Pancreas (tissue), 10 donors: Measurements from ENCODE around the gene DUSP28. TPM values are rescaled to one million over a fixed set of nuclear protein-coding genes. Genes with fewer than 3 reads are reported as not detected.

Experiments
- ATAC-seq, 4 donors: fragments of 200-7000 bp; cut with Tn5 transposase; one replicate each; pipeline versions ENCODE4 v1.8.0 to v1.9.1; 2020; ENCODE audit warnings: mild to moderate bottlenecking in 4 of 4, moderate library complexity in 4 of 4
- DNase-seq, 6 donors: peaks; one replicate each; pipeline ENCODE4 v3.0.0-alpha.2; 2020
- FAIRE-seq: peaks from 2 replicates; lab custom pipeline; 2012; peaks lifted over from hg19 to GRCh38; lab: Jason Lieb, UNC
- H3K27ac ChIP-seq, 4 donors: fragments of 200-600 bp; sonication (generic); 1 replicate in 3 of 4; 2 replicates in 1 of 4; pipeline versions ENCODE4 v1.5.0 to v1.8.0; 2020
- H3K27me3 ChIP-seq, 4 donors: fragments of 200-600 bp; one replicate each; pipeline ENCODE4 v1.8.0; 2021
- H3K36me3 ChIP-seq, 3 donors: fragments of 200-600 bp; sonication (generic) in 1 of 3; one replicate each; pipeline versions ENCODE4 v1.5.0 to v1.8.0; 2020 to 2021
- H3K4me1 ChIP-seq, 3 donors: fragments of 200-600 bp; one replicate each; pipeline ENCODE4 v1.8.0; 2021
- H3K4me3 ChIP-seq, 4 donors: fragments of 200-600 bp; sonication (generic) in 2 of 4; one replicate each; pipeline versions ENCODE4 v1.5.0 to v1.8.0; 2020 to 2021
- H3K9me3 ChIP-seq, 4 donors: fragments of 200-600 bp; one replicate each; pipeline ENCODE4 v1.8.0; 2021
- WGBS, 2 donors: extraction: QIAGEN DNeasy Blood & Tissue Kit; methylation state at CpG; one replicate each; pipeline ENCODE4 v1.1.7; 2013; 5-methylcytosine and 5-hydroxymethylcytosine counted together
- intact Hi-C, 3 donors: fragments of 100-400 bp; cut with DNase I; formaldehyde crosslinking; loops; one replicate each; pipeline versions ENCODE4 v1.11.1 to v1.14.2; 2022
- polyA plus RNA-seq, 2 donors: library from polyadenylated mRNA; stranded (reverse); fragments of 200-250 nt; gene quantifications; one replicate each; pipeline ENCODE4 v1.2.3, GENCODE V29; 2013
- total RNA-seq, 6 donors: library from RNA; stranded (reverse); fragmentation: NEBNext Ultra II Directional in 4 of 6; extraction: Animal tissue kit (Norgen Biotek cat#: 25700) in 4 of 6; gene quantifications; one replicate each; pipeline versions ENCODE4 v1.2.1 to v1.2.4, GENCODE V29; 2021 to 2023
- TF ChIP-seq, protein P1 (sequence below), 4 donors: fragments of 200-600 bp; sonication (generic) in 3 of 4; IDR thresholded peaks; one replicate each; pipeline versions ENCODE4 v1.5.0 to v1.8.0; 2021; ENCODE audit warnings: antibody characterized with exemption in 4 of 4
- donor health status: healthy with polysubstance abuse.
- donor health status: DM: no; HTN: no; CAD: no; lungs with moderate emphysema.
- donor health status: DM: no; HTN: no; CAD: no.
- donor health status: control.
- donor health status: control.
- donor health status: Bipolar disorder and iron deficiency.
- donor health status: DM: yes; HTN: yes; CAD: no.
- donor health status: DM: no; HTN: no; CAD: no.
- donor health status: DM: no; HTN: no; CAD: no.
- donor health status: DM: yes; HTN: yes; CAD: no.

The DUSP28 gene
- total and polyA plus RNA-seq, 8 donors: 1.6 to 5.0 (median 2.7) TPM

DNA sequence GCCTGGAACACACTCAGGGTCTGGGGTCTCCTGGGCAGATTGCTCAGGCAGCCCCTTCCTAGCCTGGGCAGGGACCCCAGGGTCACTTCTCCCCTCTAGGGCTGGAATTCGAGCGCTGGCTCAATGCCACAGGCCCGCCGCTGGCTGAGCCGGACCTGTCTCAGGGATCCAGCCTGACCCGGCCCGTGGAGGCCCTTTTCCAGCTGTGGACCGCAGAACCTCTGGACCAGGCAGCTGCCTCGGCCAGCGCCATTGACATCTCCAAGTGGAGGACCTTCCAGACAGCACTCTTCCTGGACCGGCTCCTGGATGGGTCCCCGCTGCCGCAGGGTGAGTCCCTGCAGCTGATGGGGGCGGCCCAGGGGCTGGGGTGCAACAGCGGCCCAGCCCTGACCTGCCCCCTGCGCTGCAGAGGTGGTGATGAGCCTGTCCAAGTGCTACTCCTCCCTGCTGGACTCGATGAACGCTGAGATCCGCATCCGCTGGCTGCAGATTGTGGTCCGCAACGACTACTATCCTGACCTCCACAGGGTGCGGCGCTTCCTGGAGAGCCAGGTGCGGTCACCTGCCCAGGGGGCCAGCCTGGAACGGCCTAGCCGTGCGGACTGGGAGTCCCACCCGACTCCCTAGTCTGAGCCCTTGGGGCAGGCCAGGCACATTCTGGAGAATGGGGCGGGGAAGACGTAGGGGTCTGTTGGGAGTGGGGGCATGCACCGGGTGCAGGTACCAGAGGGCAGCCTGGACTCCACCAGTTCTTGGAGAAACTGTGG lies 16.5 kb downstream of the DUSP28 start:
- no peak for ATAC-seq
- H3K27ac ChIP-seq: no peak overlapping the region
- peaks cover 7 to 14% (median 8%) of the 10 kb centered on the region in 3 donors for H3K4me1 ChIP-seq
- intact Hi-C loops: no loop called here
- WGBS, 2 donors: 92 to 93% methylated on average over 32 of the region's 32 CpGs
- no peaks in the 10 kb centered on the region for H3K27me3 ChIP-seq
- no peak overlapping the region for H3K4me3 ChIP-seq
- FAIRE-seq: no peak
- H3K9me3 ChIP-seq: no peaks in the 10 kb centered on the region
- peaks cover 0 to 30% (median 16%) of the 10 kb centered on the region in 3 donors for H3K36me3 ChIP-seq
- DNase-seq: peak in 3 of 6 donors; percentile 52 to 80 (median 57)
- TF ChIP-seq, protein P1, sequence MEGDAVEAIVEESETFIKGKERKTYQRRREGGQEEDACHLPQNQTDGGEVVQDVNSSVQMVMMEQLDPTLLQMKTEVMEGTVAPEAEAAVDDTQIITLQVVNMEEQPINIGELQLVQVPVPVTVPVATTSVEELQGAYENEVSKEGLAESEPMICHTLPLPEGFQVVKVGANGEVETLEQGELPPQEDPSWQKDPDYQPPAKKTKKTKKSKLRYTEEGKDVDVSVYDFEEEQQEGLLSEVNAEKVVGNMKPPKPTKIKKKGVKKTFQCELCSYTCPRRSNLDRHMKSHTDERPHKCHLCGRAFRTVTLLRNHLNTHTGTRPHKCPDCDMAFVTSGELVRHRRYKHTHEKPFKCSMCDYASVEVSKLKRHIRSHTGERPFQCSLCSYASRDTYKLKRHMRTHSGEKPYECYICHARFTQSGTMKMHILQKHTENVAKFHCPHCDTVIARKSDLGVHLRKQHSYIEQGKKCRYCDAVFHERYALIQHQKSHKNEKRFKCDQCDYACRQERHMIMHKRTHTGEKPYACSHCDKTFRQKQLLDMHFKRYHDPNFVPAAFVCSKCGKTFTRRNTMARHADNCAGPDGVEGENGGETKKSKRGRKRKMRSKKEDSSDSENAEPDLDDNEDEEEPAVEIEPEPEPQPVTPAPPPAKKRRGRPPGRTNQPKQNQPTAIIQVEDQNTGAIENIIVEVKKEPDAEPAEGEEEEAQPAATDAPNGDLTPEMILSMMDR (IDR thresholded peaks at IDR 0.05): no peak

DNA sequence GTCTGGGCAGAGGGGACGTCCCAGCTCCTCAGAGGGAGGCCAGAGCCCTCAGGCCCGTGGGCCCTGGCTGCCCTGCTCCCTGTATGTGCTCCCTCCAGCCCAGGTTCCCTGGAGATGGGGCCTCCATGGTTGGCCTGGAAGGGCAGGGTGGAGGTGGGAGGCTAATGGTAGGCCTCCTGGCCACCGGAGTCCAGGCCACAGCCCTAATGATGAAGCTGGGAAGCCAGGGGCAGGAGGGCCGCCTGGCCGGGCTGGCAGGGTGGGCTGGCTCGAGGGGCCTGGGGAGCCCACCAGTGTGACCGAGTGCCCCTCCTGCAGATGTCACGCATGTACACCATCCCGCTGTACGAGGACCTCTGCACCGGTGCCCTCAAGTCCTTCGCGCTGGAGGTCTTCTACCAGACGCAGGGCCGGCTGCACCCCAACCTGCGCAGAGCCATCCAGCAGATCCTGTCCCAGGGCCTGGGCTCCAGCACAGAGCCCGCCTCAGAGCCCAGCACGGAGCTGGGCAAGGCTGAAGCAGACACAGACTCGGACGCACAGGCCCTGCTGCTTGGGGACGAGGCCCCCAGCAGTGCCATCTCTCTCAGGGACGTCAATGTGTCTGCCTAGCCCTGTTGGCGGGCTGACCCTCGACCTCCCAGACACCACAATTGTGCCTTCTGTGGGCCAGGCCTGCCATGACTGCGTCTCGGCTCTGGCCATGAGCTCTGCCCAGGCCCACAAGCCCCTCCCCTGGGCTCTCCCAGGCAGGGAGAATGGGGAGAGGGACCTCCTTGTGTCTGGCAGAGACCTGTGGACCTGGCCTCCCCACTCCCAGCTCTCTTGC lies 17.3 kb downstream of the DUSP28 start:
- Histone ChIP-seq H3K4me3 (no peak overlapping the region), H3K27me3 (no peaks in the 10 kb centered on the region), H3K27ac (no peak overlapping the region), H3K4me1 (peaks cover 7 to 14% (median 8%) of the 10 kb centered on the region in 3 donors), H3K9me3 (no peaks in the 10 kb centered on the region), H3K36me3 (peaks cover 0 to 30% (median 16%) of the 10 kb centered on the region in 3 donors)
- peak in 2 of 6 donors; percentile 32 to 78 for DNase-seq
- no peak for ATAC-seq
- intact Hi-C loops: no loop called here
- TF ChIP-seq, protein P1 (IDR thresholded peaks at IDR 0.05): no peak
- WGBS, 2 donors: 88% methylated on average over 26 of the region's 26 CpGs
- no peak for FAIRE-seq

DNA sequence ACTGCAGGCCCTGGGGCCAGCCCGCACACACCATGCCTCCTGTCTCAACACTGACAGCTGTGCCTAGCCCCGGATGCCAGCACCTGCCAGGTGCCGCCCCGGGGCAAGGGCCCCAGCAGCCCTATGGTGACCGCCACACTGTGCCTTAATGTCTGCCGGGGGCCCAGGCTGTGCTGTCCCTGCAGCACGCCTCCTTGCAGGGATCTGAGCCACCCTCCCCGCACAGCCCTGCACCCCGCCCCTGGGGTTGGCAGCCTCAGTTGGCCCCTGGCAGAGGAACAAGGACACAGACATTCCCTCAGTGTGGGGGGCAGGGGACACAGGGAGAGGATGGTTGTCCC lies 17.9 kb downstream of the DUSP28 start:
- TF ChIP-seq, protein P1 (IDR thresholded peaks at IDR 0.05): no peak
- Histone ChIP-seq H3K4me3 (no peak overlapping the region), H3K9me3 (no peaks in the 10 kb centered on the region), H3K27me3 (no peaks in the 10 kb centered on the region), H3K27ac (no peak overlapping the region), H3K4me1 (peaks cover 7 to 14% (median 8%) of the 10 kb centered on the region in 3 donors), H3K36me3 (peaks cover 0 to 30% (median 16%) of the 10 kb centered on the region in 3 donors)
- peak in 2 of 6 donors; percentile 36 to 70 for DNase-seq
- intact Hi-C loops: no loop called here
- no peak for ATAC-seq
- WGBS, 2 donors: 88 to 89% methylated on average over 9 of the region's 9 CpGs
- FAIRE-seq: no peak

DNA sequence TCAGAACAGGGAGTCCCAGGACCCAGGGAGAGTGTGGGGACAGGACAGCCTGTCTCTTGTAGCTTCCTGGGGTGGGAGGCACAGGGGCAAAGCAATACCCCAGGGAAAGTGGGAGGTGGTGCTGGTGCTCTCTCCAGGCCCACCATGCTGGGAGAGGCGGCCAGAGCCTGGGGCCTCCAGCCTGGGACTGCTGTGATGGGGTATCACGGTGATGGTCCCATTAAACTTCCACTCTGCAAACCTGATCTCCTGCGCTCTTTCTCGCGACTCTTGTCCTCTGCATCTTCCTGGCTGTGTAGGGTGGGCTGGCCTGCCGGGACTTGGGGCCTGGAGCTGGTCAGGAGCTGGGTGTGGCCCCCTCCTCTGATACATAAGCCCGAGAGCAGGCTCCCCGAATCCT lies 18.3 kb downstream of the DUSP28 start:
- Histone ChIP-seq H3K27me3 (no peaks in the 10 kb centered on the region), H3K36me3 (peaks cover 0 to 30% (median 16%) of the 10 kb centered on the region in 3 donors), H3K9me3 (no peaks in the 10 kb centered on the region), H3K27ac (no peak overlapping the region), H3K4me1 (peaks cover 7 to 14% (median 8%) of the 10 kb centered on the region in 3 donors), H3K4me3 (no peak overlapping the region)
- ATAC-seq: no peak
- 90 to 92% methylated on average over 8 of the region's 8 CpGs for WGBS, 2 donors
- intact Hi-C loops: no loop called here
- peak in 2 of 6 donors; percentile 36 to 58 for DNase-seq
- FAIRE-seq: no peak
- TF ChIP-seq, protein P1 (IDR thresholded peaks at IDR 0.05): no peak
